ENCODE results near the gene SPPL2A. TPM values are rescaled to one million over a fixed set of nuclear protein-coding genes. Genes with fewer than 3 reads are reported as not detected.

Gene SPPL2A
- total and polyA plus RNA-seq, 4 donors: 67.5 to 135 (median 93.2) TPM

DNA sequence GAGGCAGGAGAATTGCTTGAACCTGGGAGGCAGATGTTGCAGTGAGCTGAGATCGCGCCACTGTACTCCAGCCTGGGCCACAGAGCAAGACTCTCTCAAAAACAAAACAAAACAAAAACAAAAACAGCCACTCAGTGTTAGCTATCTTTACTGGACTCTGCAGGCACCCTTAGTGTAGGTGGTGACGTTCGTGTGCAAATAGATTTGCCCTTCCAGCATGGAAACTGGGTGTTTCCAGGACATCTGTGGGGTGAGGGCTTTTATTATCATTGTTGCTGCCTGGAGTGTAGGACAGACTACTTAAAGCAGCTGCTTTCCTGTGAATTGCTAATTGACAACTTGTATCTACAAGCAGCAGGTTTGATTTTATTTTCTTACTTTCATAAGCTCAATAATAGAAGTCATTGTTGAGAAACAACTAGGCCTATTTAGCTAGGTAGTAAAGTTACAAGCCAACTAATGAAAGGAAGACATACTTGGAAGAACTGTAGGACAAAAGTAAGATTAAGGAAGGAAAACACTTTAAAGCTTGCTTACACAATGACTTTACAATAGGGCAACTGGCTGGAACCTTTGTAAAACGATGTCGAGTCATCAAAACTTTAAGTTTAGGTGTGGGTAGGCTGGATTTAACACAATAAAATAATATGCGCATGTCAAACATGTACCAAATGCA lies 25.4 kb upstream of the SPPL2A start:
- H3K27ac ChIP-seq (ENCODE audit: low read depth in 1 of 2, low read length in 2 of 2): no peak overlapping the region
- no peak overlapping the region for H3K9ac ChIP-seq (ENCODE audit: low read depth in 1 of 2, low read length in 2 of 2)
- 88% methylated on average over 7 of the region's 7 CpGs for WGBS
- H3K4me3 ChIP-seq (ENCODE audit: low read depth in 1 of 3, low read length in 3 of 3): no peak overlapping the region
- H3K27me3 ChIP-seq (ENCODE audit: control insufficient read depth in 4 of 4, insufficient read depth in 4 of 4, low read length in 3 of 4): no peaks in the 10 kb centered on the region
- no peaks in the 10 kb centered on the region for H3K4me1 ChIP-seq (ENCODE audit: control insufficient read depth in 4 of 4, insufficient read depth in 4 of 4, low read length in 3 of 4)
- DNase-seq (ENCODE audit: low spot score): no peak
- no peaks in the 10 kb centered on the region for H3K36me3 ChIP-seq (ENCODE audit: control insufficient read depth in 4 of 4, insufficient read depth in 3 of 4, low read depth in 1 of 4, low read length in 3 of 4)
- H3K9me3 ChIP-seq (ENCODE audit: control insufficient read depth in 4 of 4, low read length in 3 of 4): no peaks in the 10 kb centered on the region
- no peak for TF ChIP-seq EGR1 (IDR thresholded peaks at IDR 0.05; ENCODE audit: low read depth in 2 of 2)
- TF ChIP-seq FOXA2 (IDR thresholded peaks at IDR 0.05): no peak
- no peak for TF ChIP-seq HNF4G (IDR thresholded peaks at IDR 0.05)
- TF ChIP-seq, protein P1, sequence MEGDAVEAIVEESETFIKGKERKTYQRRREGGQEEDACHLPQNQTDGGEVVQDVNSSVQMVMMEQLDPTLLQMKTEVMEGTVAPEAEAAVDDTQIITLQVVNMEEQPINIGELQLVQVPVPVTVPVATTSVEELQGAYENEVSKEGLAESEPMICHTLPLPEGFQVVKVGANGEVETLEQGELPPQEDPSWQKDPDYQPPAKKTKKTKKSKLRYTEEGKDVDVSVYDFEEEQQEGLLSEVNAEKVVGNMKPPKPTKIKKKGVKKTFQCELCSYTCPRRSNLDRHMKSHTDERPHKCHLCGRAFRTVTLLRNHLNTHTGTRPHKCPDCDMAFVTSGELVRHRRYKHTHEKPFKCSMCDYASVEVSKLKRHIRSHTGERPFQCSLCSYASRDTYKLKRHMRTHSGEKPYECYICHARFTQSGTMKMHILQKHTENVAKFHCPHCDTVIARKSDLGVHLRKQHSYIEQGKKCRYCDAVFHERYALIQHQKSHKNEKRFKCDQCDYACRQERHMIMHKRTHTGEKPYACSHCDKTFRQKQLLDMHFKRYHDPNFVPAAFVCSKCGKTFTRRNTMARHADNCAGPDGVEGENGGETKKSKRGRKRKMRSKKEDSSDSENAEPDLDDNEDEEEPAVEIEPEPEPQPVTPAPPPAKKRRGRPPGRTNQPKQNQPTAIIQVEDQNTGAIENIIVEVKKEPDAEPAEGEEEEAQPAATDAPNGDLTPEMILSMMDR (IDR thresholded peaks at IDR 0.05; ENCODE audit: low read depth, low read length, missing input control): no peak

DNA sequence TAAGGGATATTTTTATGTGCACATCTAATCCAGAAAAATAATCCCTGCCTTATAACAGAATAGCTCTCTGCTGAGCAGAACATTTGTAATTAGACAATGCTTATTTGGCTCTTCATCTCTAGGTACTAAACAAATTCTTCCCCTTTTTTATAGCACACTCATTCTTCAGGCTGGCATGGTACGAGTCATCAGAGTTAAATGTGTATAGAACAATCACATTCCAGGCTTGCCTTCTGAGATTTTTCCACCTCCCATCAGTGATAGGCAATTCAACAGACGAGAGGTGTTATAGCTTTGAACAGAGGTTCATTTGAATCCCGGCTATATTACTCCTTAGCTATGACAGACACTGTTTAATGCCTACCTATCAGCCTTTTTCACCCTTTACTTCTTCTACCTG lies 21.4 kb upstream of the SPPL2A start:
- no peaks in the 10 kb centered on the region for H3K9me3 ChIP-seq (ENCODE audit: control insufficient read depth in 4 of 4, low read length in 3 of 4)
- 76% methylated on average over 3 of the region's 3 CpGs for WGBS
- no peak overlapping the region for H3K4me3 ChIP-seq (ENCODE audit: low read depth in 1 of 3, low read length in 3 of 3)
- H3K27ac ChIP-seq (ENCODE audit: low read depth in 1 of 2, low read length in 2 of 2): no peak overlapping the region
- no peak overlapping the region for H3K9ac ChIP-seq (ENCODE audit: low read depth in 1 of 2, low read length in 2 of 2)
- H3K36me3 ChIP-seq (ENCODE audit: control insufficient read depth in 4 of 4, insufficient read depth in 3 of 4, low read depth in 1 of 4, low read length in 3 of 4): no peaks in the 10 kb centered on the region
- H3K4me1 ChIP-seq (ENCODE audit: control insufficient read depth in 4 of 4, insufficient read depth in 4 of 4, low read length in 3 of 4): no peaks in the 10 kb centered on the region
- no peak for TF ChIP-seq FOXA1 (IDR thresholded peaks at IDR 0.05)
- TF ChIP-seq GABPA (IDR thresholded peaks at IDR 0.05 in 1 of 2, conservative IDR thresholded peaks at IDR 0.05 in 1 of 2): no peak
- TF ChIP-seq, protein P2, sequence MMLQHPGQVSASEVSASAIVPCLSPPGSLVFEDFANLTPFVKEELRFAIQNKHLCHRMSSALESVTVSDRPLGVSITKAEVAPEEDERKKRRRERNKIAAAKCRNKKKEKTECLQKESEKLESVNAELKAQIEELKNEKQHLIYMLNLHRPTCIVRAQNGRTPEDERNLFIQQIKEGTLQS (IDR thresholded peaks at IDR 0.05): no peak
- TF ChIP-seq JUND (IDR thresholded peaks at IDR 0.05): no peak
- no peak for TF ChIP-seq SP1 (IDR thresholded peaks at IDR 0.05)
- TF ChIP-seq EGR1 (IDR thresholded peaks at IDR 0.05; ENCODE audit: low read depth in 2 of 2): no peak
- TF ChIP-seq, protein P3, sequence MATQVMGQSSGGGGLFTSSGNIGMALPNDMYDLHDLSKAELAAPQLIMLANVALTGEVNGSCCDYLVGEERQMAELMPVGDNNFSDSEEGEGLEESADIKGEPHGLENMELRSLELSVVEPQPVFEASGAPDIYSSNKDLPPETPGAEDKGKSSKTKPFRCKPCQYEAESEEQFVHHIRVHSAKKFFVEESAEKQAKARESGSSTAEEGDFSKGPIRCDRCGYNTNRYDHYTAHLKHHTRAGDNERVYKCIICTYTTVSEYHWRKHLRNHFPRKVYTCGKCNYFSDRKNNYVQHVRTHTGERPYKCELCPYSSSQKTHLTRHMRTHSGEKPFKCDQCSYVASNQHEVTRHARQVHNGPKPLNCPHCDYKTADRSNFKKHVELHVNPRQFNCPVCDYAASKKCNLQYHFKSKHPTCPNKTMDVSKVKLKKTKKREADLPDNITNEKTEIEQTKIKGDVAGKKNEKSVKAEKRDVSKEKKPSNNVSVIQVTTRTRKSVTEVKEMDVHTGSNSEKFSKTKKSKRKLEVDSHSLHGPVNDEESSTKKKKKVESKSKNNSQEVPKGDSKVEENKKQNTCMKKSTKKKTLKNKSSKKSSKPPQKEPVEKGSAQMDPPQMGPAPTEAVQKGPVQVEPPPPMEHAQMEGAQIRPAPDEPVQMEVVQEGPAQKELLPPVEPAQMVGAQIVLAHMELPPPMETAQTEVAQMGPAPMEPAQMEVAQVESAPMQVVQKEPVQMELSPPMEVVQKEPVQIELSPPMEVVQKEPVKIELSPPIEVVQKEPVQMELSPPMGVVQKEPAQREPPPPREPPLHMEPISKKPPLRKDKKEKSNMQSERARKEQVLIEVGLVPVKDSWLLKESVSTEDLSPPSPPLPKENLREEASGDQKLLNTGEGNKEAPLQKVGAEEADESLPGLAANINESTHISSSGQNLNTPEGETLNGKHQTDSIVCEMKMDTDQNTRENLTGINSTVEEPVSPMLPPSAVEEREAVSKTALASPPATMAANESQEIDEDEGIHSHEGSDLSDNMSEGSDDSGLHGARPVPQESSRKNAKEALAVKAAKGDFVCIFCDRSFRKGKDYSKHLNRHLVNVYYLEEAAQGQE (IDR thresholded peaks at IDR 0.05): no peak
- TF ChIP-seq RXRA (IDR thresholded peaks at IDR 0.05): no peak
- TF ChIP-seq HNF4G (IDR thresholded peaks at IDR 0.05): no peak
- no peak for TF ChIP-seq TAF1 (conservative IDR thresholded peaks at IDR 0.05)
- no peak for TF ChIP-seq FOXA2 (IDR thresholded peaks at IDR 0.05)
- DNase-seq (ENCODE audit: low spot score): no peak
- no peaks in the 10 kb centered on the region for H3K27me3 ChIP-seq (ENCODE audit: control insufficient read depth in 4 of 4, insufficient read depth in 4 of 4, low read length in 3 of 4)

DNA sequence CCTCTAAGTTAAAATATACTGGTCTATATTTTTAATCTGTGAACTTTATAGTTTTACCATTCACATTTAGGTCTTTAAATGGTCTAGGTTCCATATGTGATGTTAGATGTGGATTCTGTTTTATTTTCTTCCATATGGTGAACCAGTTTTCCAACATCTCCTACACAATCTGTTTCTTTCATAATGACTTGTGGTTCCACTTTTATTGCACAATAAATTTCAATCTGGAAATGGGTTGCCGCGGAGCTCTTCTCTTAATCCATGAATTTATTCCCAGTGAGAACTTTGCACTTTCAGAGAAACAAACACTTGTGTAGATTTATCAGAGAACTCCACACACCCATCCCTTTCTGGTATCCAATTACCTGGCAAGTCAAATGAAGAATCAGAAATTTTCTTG lies 20.9 kb upstream of the SPPL2A start:
- Histone ChIP-seq H3K9me3 (ENCODE audit: control insufficient read depth in 4 of 4, low read length in 3 of 4) (no peaks in the 10 kb centered on the region), H3K27me3 (ENCODE audit: control insufficient read depth in 4 of 4, insufficient read depth in 4 of 4, low read length in 3 of 4) (no peaks in the 10 kb centered on the region), H3K27ac (ENCODE audit: low read depth in 1 of 2, low read length in 2 of 2) (no peak overlapping the region), H3K36me3 (ENCODE audit: control insufficient read depth in 4 of 4, insufficient read depth in 3 of 4, low read depth in 1 of 4, low read length in 3 of 4) (no peaks in the 10 kb centered on the region), H3K4me3 (ENCODE audit: low read depth in 1 of 3, low read length in 3 of 3) (no peak overlapping the region), H3K4me1 (ENCODE audit: control insufficient read depth in 4 of 4, insufficient read depth in 4 of 4, low read length in 3 of 4) (no peaks in the 10 kb centered on the region), H3K9ac (ENCODE audit: low read depth in 1 of 2, low read length in 2 of 2) (no peak overlapping the region)
- WGBS: 34% methylated on average over 2 of the region's 2 CpGs
- TF ChIP-seq NR2F2 (IDR thresholded peaks at IDR 0.05): no peak
- TF ChIP-seq HNF4A (conservative IDR thresholded peaks at IDR 0.05): peak; percentile 36 to 50
- no peak for DNase-seq (ENCODE audit: low spot score)

All from liver (tissue), 9 donors.